OCI-LY1 (cell line): Measurements from ENCODE around the gene GASK1A.

Experiments used
- CTCF ChIP-seq: fragments of 200-600 bp; sonication (generic), shearing (Covaris generic); IDR thresholded peaks from 2 replicates; pipeline ENCODE4 v1.5.1; 2017; ENCODE audit warnings: mild to moderate bottlenecking, antibody characterized with exemption, low read length, moderate library complexity, mixed read lengths
- EZH2 ChIP-seq: fragments of 200-600 bp; sonication (generic), shearing (Covaris generic); IDR thresholded peaks from 2 replicates; pipeline ENCODE4 v1.8.0; 2017; ENCODE audit warnings: borderline replicate concordance, mixed run types, mild to moderate bottlenecking, antibody characterized with exemption, low read length, moderate library complexity, mixed read lengths

DNA sequence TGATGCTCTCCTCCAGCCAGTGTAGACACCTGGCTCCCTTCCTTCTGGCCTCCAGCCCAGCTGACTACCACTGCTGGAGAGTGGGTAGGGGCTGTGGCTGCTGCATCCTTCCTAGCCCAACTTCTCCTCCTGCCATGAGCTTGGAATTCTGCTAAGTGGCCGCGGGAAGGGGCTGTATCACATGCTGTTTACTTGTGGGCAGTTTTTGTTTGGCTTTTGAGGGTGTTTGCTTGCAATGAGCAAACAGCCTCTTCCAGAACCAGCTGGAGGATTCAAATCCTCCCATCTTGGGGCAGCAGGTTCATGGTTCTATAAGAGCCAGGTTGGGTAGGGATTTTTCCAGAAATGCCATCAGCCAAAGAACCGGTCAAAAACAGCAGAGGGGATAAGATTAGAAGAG is 9.0 kb downstream of the GASK1A start:
- TF ChIP-seq EZH2 (no peak), CTCF (no peak)
